Posterior vena cava (tissue), 2 donors: ENCODE results near the gene ANKRD11. TPM values are rescaled to one million over a fixed set of nuclear protein-coding genes. Genes with fewer than 3 reads are reported as not detected.

Experiments used
- DNase-seq: peaks from one replicate; pipeline ENCODE4 v3.0.0-alpha.2; 2020; ENCODE audit warnings: low spot score
- intact Hi-C, 2 donors: fragments of 100-400 bp; cut with DNase I; formaldehyde crosslinking; loops; one replicate each; pipeline versions ENCODE4 v1.14.1 to v1.14.2; 2022 to 2023
- total RNA-seq, 2 donors: library from RNA; stranded (reverse); fragmentation: NEBNext Ultra II Directional; extraction: Animal tissue kit (Norgen Biotek cat#: 25700); gene quantifications; one replicate each; pipeline ENCODE4 v1.2.1, GENCODE V29; 2021
- donor health status: DM: yes; HTN: yes; CAD: no.
- donor health status: DM: yes; HTN: yes; CAD: no.

The ANKRD11 gene
- total RNA-seq, 2 donors from 2014 or later = 95.0 to 110 TPM

GRCh38 chr16:89380681-89381080, 109.7 kb downstream of the ANKRD11 start:
- intact Hi-C loops = no loop called here
- DNase-seq = no peak

- no peak for DNase-seq
- intact Hi-C loops = no loop called here
Measured at GRCh38 chr16:89378947-89379771, 111.2 kb downstream of the ANKRD11 start.

GRCh38 chr16:89377453-89377848, 112.9 kb downstream of the ANKRD11 start:
- intact Hi-C loops = no loop called here
- no peak for DNase-seq

- intact Hi-C loops = no loop called here
- DNase-seq = no peak
Measured at GRCh38 chr16:89376812-89377452, 113.4 kb downstream of the ANKRD11 start.

- intact Hi-C loops = no loop called here
- no peak for DNase-seq
Measured at GRCh38 chr16:89375686-89376085, 114.7 kb downstream of the ANKRD11 start.

- no peak for DNase-seq
- intact Hi-C loops = no loop called here
Measured at GRCh38 chr16:89375021-89375420, 115.3 kb downstream of the ANKRD11 start.

GRCh38 chr16:89374393-89374960, 115.9 kb downstream of the ANKRD11 start:
- no peak for DNase-seq

GRCh38 chr16:89373355-89374110, 116.8 kb downstream of the ANKRD11 start:
- intact Hi-C loops = loop anchor here in 1 of 2 donors (1.0 kb wide), 1 partner anchor 22 kb away; no protein-coding TSS in a partner anchor
- DNase-seq = no peak

More at GRCh38 chr16:89374393-89374960, 115.9 kb downstream of the ANKRD11 start:
- intact Hi-C loops = loop anchor here in 1 of 2 donors (1.0 kb wide), 1 partner anchor 21 kb away; no protein-coding TSS in a partner anchor

GRCh38 chr16:89371968-89372634, 118.3 kb downstream of the ANKRD11 start:
- peak; percentile 59 for DNase-seq
- intact Hi-C loops = no loop called here

GRCh38 chr16:89371386-89371785, 119.0 kb downstream of the ANKRD11 start:
- intact Hi-C loops = no loop called here
- DNase-seq = peak; percentile 67

- DNase-seq = peak; percentile 70
- intact Hi-C loops = no loop called here
Measured at GRCh38 chr16:89370601-89371000, 119.8 kb downstream of the ANKRD11 start.

- DNase-seq = peak; percentile 68
Measured at GRCh38 chr16:89370081-89370511, 120.3 kb downstream of the ANKRD11 start.

GRCh38 chr16:89369266-89369895, 121.0 kb downstream of the ANKRD11 start:
- DNase-seq = peak; percentile 70
- intact Hi-C loops = no loop called here

More at GRCh38 chr16:89370081-89370511, 120.3 kb downstream of the ANKRD11 start:
- intact Hi-C loops = no loop called here

GRCh38 chr16:89368604-89369249, 121.6 kb downstream of the ANKRD11 start:
- DNase-seq = peak; percentile 64
- intact Hi-C loops = no loop called here

- DNase-seq = peak; percentile 34
- intact Hi-C loops = no loop called here
Measured at GRCh38 chr16:89367538-89367915, 122.8 kb downstream of the ANKRD11 start.

- intact Hi-C loops = no loop called here
- peak; percentile 77 for DNase-seq
Measured at GRCh38 chr16:89366561-89367537, 123.5 kb downstream of the ANKRD11 start.

GRCh38 chr16:89365996-89366395, 124.4 kb downstream of the ANKRD11 start:
- no peak for DNase-seq
- intact Hi-C loops = loop anchor here in 1 of 2 donors (1.0 kb wide), 1 partner anchor 24 kb away; no protein-coding TSS in a partner anchor
